GM12864 (cell line): ENCODE data around the gene AKIRIN2.
"Not testable (repeated sequence)": the region's sequence is repeated elsewhere in the genome, so short reads cannot be mapped to it uniquely, and the experiment has no call there.

Source experiments
- DNase-seq: peaks from one replicate; pipeline ENCODE4 v3.0.0-alpha.2; 2011; ENCODE audit warnings: low read depth
- H3K4me3 ChIP-seq: 2 replicates; pipeline ENCODE4 v1.5.1; 2011; ENCODE audit warnings: mild to moderate bottlenecking, low read depth, low read length, control low read depth
- CTCF ChIP-seq: IDR thresholded peaks from 2 replicates; pipeline ENCODE4 v1.5.1; 2011; ENCODE audit warnings: low read depth, mild to moderate bottlenecking, moderate library complexity, low read length, control low read depth, inconsistent platforms; ENCODE audit errors: missing control alignments

The AKIRIN2 gene

GRCh38 chr6:87716928-87717614 lies 15.0 kb upstream of the AKIRIN2 start:
- no peak overlapping the region for H3K4me3 ChIP-seq
- DNase-seq: no peak
- no peak for TF ChIP-seq CTCF

GRCh38 chr6:87714093-87714842 lies 12.2 kb upstream of the AKIRIN2 start:
- DNase-seq: no peak
- no peak overlapping the region for H3K4me3 ChIP-seq
- TF ChIP-seq CTCF: no peak

GRCh38 chr6:87712713-87713112 lies 10.7 kb upstream of the AKIRIN2 start:
- not testable (repeated sequence) for H3K4me3 ChIP-seq, DNase-seq

- TF ChIP-seq CTCF: no peak
- DNase-seq: no peak
- H3K4me3 ChIP-seq: no peak overlapping the region
These were observed 8.1 kb upstream of the AKIRIN2 start for GRCh38 chr6:87710090-87710489.

GRCh38 chr6:87708581-87709427 lies 6.8 kb upstream of the AKIRIN2 start:
- not testable (repeated sequence) for DNase-seq, H3K4me3 ChIP-seq

GRCh38 chr6:87706187-87706966 lies 4.3 kb upstream of the AKIRIN2 start:
- no peak for TF ChIP-seq CTCF
- no peak for DNase-seq
- no peak overlapping the region for H3K4me3 ChIP-seq

- no peak for TF ChIP-seq CTCF
- no peak overlapping the region for H3K4me3 ChIP-seq
- peak; percentile 81 for DNase-seq
These were observed 3.1 kb upstream of the AKIRIN2 start for GRCh38 chr6:87705070-87705691.

GRCh38 chr6:87703039-87703438 lies 1.0 kb upstream of the AKIRIN2 start:
- not testable (repeated sequence) for DNase-seq
- H3K4me3 ChIP-seq: peak overlapping the region; percentile 100
